Stimulated activated CD8-positive, alpha-beta memory T cell treated with anti-CD3 and anti-CD28 coated beads, Interleukin-7, amount 100 ng/mL, for 4 hours (primary cell): ENCODE data around the gene JAML.

Experiments used
- DNase-seq, 2 donors: peaks; one replicate each; pipeline ENCODE4 v3.0.0-alpha.2; 2020; ENCODE audit warnings: low read depth in 2 of 2

Gene JAML

DNA sequence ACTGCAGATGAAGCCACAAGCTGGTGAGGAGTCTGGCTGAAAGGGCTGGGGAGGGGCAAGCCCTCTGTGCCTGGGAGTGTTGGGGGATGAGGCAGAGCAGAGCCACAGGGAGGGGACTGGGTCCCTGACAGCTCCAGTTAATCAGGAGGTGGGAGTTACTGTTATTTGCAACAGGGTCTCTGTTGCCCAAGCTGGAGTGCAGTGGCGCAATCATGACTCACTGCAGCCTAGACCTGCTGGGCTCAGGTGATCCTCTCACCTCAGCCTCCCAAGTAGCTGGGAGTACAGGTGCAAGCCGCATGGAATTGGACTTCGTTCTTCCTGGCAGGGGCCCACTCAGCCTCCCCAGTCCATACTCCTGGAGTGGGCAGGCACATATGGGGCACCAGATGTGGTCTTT is 56.1 kb downstream of the JAML start:
- DNase-seq = no peak

DNA sequence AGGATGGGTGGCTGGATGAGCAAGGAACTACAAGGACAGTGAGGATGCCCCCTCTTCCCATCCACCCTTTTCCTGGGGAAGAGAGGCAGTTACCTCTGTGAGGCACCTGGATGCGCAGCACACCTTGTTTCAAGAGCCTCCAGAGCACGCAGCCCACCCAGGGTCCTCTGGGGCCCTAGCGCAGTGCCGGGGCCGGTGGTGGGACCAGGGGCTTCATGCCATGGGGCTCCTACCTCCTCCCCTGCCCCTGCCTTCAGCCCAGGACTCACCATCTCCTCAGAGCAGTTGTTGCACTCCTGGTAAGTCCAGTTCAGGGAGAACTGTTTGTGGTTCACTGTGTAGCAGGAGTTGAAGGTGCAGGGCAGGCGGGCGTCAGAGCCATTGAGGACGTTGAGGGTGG is 56.5 kb downstream of the JAML start:
- no peak for DNase-seq

DNA sequence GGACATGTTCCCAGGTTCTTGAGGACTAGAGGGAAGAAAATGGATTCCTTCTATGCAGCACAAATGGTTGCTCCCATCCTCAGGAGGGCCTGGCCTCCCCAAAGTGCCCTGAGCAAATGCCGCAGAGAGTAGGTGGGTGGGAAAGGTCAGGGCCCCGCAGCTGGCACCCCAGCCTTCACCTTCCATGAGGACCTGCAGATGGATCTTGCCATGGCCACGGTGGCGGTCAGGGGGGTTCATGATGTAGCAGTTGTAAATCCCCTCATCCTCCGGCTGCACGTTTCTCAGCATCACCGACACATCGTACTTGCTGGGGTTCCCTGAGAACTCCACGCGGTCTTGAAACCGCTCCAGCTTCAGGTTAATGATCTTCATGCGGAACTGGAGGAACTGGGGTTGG is 56.9 kb downstream of the JAML start:
- DNase-seq = no peak

DNA sequence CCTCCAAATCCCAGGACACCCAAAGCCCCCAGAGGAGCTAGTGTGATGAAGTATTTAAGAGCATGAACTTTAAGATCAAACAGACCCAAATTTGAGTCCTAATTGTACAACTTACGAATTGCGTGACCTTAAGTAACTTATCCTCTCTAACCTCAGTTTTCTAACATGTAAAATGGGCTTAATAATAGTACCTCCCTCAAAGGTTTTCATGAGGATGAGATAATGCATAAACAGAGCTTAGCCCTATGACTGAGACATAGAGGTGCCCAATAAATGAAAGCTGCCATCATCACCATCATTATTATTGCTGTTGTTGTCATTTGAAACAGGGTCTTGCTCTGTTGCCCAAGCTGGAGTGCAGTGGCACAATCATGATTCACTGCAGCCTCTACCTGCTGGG is 57.6 kb downstream of the JAML start:
- no peak for DNase-seq

DNA sequence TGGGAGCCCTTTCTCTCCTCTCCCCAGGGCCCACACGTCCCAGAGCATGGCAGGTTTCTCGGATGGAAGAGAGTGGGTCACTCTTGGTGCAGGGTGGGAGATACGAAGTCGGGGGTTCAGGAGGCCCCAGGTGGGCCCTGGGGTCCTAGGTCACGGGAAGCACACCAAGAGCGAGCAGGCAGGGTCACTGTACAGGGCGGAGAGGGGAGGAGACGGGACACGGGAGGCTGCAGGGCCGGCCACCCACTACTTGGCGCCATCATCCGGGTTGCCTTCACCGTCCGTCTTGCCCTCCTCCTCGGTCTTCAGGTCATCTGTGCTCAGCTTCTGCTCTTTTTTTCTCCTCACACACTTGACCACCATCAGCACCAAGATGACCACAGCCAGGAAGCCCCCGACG is 58.2 kb downstream of the JAML start:
- no peak for DNase-seq

DNA sequence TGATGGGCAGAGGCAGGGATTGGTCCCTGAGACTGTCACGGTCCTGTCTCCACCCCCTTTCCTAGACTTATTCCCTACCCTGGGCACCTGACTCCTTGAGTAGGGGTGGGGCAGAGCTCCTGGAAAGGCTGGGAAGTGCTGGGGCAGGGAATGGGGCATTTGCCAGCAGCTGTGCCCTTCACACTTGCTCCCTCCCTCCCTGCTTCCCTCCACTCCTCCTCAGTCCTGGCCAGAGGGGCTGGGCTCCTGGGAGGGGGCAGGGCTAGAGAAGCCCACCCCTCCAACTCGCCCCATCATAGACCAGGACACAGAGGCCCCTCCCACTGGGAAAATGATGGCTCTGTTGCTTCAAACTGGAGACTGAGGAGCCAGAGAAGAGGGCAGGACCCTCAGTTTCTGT is 59.9 kb downstream of the JAML start:
- DNase-seq = no peak

DNA sequence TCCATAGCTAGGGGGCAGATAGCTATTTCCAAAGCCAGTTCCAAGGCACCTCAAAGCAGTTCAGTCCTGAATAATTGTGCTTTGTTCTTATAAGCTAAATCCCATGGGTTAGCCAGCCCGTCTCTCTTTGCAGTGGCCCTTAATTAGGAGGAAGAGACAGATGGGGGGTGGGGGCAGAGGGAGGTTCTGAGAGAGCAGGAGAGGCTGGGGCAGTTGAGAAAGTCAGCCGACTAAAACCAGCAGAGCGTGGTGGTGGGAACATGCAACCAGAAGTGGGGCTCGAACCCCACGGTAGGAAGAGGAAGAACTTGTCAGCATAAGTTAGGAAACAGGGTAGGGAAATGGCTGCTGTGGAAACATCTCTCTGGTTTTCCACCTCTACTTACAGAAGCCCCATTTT is 61.3 kb downstream of the JAML start:
- no peak for DNase-seq

DNA sequence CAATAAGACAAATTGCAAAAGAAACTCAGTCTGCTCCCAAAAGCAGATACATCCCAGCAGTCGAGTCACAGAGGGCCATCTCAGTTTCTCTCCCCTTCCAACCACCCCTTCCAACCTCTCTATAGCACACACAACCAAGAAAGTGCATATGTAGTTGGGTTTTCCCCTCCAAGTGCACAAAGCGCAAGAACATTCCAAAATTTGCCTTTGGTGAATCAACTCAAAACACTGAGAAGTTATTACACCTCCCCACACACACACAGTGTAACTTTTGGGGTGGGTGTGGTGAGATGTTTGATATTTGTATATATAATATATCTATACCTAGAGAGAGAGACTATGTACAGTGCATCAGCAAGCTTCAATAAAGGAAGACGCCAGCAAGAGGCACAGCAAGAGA is 62.0 kb downstream of the JAML start:
- no peak for DNase-seq

DNA sequence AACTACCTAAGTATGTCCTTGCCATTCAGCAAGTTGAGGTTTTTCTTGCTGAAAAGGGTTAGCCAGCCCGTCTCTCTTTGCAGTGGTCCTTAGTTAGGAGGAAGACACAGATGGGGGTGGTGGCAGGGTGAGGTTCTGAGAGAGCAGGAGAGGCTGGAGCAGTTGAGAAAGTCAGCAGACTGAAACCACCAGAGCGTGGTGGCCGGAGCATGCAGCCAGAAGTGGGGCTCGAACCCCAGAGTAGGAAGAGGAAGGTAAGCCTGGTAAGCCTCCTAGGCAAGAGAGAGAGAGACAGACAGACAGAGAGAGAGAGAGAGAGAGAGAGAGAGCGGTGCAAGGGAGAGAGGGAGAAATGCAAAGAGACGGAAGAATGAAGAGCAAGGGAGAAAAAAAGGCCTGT is 63.0 kb downstream of the JAML start:
- DNase-seq = no peak

DNA sequence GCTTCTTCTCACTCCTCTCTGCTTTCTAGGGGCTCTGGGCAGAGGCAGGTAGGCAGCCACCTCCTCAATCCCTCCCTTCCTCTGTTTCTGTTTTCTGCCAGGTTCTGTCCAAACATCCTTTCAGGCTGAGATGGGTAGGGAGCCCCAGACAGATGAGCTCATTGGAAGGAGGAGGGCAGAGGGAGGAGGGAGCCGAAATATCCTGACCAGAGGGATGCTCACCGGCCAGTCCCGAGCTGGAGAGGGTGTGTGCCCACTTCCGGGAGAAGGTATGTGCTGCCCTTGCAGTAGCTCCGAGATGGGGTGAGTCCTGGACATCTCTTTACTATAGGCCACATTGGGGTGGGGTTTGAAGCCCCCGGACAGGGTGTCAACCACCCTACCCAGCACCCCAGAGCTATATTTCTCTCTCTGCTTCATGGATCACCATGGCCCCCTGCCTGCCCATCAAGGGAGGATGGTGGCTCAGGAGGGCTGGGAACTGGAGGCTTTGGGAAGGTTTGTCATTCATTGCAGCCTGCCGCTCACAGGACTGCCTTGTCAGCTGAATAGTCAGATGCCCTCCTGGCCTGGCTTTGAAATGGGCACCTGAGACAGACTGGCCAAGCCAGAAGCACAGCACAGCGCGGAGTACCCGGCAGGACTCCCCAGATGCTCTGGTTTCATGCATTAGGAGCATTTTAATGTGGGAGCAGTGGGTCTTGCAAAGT is 67.5 kb downstream of the JAML start:
- no peak for DNase-seq

DNA sequence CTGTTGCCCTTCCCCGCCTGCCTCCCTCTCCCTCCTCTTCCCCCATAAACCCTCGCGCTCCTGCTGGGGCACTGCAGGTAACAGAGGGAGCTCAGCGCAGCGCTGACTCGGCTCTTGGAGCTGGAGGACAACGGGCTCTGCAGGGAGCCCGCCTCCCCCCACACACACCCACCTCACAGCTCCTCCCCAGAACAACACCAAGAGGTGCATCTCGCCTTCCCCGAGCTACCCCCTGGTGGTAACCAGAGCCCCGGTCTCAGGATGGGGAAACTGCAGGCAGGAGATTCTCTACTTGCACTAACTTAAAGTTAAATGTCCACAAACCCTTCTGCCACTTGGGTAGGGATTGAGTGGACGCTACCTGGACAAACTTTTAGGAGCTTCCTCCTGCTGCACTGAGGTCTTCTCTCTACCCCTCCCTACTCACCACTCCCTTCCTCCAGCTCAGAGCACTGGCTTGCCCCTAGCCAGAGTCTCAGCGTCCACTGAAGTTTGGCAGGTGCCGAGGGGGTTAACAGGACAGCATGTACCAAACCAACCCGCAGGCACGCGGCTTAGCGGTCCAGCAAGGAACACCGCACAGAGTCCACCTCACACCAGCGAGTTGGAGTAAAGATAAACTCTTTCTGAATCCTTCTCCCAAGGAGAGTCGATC is 68.2 kb downstream of the JAML start:
- DNase-seq = peak in 1 of 2 donors; percentile 21

DNA sequence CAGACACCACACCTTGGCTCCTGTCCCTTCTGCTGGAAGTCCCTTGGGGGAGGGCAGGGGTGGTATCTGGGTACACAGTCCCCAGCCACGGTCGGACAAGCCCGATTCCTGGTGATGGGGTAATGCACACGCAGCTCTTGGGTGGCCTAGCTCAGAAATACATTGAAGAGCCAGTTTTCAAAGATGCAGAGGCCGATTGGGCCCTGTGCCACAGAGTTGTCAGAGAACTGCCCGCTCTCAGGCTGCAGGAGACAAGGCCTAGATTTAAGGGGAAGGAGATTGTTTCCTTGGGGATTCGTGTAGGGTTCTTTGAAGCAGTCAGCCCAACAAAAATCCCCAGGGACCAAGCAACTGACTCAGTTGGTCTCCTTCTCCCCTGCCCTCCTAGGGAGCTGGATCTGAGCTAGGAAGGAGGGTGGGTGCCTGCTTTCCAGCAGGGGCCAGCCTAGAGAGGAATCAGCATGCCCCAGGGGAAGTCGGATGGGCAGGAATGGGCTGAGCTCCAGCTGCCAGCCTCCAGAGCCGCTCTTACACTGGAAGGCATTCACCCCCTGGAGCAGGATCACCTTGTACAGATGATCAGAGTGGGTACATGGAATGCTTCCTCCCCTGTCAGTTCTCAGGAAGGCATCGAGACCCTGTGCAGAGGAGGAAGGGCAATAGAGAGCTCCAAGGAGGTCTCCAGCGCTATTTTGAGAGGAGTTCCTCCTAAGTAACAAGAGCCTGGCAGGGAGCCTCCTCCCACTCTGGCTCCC is 68.9 kb downstream of the JAML start:
- no peak for DNase-seq

DNA sequence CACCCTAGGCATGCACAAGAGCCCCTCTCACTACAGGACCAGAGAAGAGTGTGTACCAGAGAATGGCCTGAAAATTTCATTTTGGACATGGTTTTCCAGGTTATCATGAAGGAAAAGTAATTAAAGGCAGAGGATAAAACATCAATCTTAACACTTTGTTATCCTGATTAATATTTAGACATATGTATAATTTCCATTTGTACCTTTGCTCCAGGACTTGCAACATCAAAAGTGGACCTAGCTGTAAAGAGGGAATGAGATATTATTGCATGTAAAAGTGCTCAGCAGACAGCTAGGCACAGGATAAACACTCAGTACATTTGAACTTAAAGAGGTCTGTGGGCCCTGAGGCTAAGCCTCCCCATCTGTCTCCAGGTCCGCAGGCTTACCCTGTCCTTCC is 70.2 kb downstream of the JAML start:
- DNase-seq = no peak

DNA sequence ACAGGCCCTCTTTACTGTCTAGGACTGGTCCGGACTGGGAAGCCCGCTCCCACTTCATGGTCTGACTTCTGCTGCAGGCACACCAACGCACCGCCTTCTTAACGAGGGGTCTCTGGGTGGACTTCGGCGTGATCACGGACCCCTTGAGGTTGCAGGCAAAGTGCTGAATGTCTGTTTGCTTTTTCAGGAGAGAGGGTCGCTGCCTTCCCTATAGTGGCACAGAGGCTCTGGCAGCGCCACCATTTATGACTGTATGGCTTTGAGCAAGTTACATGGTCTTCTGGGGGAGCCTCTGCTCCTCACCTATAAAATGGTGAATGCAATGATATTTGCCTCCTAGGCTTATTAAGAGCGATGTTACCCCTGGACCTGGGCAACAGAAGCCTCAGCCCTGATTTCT is 70.8 kb downstream of the JAML start:
- DNase-seq = no peak

DNA sequence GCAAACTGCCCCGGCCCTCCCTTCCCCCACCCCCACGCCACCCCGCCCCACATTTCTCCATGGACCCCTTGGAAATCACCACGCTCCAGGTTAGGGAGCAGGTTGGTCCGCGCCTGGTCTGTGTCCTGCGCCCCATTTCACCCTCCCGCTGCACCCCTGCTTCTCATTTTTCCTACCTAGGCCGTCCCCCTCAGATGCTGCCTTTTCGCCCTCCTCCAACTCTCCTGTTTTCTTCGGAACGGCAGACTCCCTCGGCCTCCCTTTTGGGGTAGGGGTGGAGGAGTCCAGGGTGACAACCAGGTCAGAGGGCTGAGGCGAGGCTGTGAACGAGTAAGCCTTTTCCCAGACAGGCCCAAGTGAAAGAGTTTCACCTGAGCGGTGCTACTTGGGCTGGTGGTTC is 71.3 kb downstream of the JAML start:
- no peak for DNase-seq

DNA sequence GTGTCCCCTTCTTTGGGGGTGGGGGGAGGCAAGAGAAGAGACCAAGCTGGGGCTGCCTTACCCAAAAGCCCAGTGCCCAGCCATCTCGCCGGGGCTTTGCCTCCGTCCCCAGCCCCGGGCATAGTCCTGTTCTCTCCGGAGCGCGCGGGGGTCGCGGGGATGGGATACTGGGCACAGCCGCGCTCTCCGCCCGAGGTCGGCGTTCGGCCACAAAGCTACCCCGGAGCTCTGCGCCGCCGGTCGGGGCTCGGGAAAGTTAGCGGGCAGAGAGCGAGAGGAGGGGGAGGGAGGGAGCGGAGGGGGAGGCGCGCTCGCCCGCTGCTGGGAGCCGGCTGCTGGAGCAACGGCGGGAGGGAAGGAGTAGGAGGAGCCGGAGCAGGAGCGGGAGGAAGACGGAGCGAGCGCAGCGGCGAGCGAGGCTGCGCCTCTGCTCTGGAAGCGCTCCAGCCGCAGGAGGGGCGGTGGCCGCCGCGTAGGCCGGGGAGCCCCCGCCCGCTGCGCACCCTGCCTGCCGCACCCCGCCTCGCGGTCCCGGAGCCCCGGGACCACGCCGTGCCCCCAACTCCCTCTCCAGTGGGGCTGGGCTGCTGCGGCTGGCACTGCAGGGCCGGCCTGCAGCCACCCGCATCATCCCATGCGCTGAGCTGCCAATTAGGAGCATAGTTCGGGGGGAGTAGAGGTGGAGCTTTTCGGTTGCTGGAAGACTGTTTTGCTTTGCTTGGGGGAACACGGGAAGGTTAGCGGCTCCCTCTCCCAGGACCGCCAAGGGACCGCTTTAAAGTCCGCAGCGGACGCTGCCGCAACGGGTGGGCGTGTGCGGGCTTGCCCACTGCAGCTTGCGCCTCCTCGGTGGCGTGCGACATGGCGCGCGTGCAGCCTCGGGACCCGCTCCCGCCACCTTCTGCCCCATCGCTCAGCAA is 72.0 kb downstream of the JAML start, which contains the start of gene SCN4B:
Gene SCN4B, minus strand, starts transcription at position 272 of the 920 bp plus-strand sequence. Its CDS starts 150 bp downstream, at position 122.
- no peak for DNase-seq

DNA sequence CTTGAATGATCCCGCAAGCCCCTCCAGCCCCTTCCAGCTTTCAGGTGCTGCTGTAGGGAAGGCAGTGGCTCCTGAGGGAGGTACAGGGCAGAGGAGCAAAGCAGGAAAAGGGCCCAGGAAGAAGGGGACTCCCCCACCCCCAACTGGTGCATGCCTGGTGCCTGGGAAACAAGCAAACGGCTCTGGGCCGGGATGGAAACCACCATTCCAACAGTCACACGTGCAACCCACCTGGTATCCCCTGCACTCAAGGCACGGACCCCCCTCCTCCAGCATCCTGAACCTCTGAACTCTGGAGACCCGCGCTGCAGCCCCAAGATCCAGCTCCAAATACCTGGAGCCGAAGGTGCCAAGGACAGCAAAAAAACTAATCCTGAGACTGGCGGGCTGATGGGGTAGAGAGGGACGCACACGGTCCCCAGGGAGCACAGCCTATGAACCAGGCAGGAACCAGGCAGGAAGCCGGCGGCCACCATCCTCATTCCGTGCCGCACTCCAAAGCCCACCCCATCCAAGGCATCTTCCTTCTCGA is 72.7 kb downstream of the JAML start:
- DNase-seq = no peak

DNA sequence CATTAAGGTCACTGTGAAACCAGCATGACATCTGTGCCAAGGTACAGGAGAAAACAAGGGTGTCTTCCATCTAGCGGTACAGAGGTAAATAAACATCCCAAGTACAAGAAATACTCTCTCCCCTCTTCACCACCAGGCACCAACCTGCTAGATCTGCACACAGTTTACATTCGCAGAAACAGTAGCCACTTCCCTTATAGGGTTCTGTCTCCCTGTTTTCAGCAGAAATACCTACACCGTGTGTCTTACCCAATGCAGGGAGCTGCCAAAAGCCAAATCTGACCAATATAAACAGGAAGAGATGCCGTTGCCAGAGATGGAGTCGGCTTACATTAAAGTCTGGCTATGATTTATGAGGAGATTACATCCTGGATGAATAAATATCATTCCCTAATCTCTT is 73.4 kb downstream of the JAML start:
- no peak for DNase-seq

DNA sequence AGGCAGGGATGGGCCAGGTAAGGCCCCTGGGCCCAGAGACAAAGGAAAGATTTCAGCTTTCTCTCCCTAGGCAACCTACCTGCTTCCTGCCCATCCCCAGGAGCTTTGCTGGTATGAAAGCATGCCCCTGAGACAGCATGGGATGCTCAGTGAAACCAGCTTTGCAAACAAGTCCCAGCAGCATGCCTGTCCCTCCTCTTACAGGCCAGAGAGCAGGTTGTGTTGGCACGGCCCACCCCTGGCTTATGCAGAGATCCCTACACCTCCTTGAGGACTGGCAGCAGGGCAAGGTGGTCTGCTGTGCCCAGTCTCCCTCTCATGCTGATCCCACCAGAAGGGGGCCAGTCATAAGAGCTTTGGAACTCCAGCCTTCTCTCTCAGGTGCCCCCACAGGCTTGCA is 75.3 kb downstream of the JAML start:
- DNase-seq = no peak

DNA sequence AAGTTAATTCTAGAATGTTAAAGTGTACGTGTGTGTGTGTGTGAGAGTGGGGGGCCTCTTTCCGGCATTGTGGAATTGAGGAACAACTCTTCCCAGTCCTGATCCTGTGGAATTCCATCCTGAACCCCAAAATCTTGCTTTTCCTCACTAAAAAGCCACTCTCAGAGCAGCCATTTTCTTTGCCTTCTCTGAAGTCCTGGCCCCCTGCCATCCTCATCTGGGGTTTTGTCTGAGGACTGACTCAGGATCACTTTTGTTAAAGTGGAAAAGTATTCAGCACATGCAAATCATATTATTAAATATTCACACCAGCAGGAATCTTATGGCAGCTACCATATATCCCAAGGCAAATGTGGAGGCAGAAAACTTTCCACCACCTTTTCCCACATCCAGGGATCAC is 76.0 kb downstream of the JAML start:
- no peak for DNase-seq

DNA sequence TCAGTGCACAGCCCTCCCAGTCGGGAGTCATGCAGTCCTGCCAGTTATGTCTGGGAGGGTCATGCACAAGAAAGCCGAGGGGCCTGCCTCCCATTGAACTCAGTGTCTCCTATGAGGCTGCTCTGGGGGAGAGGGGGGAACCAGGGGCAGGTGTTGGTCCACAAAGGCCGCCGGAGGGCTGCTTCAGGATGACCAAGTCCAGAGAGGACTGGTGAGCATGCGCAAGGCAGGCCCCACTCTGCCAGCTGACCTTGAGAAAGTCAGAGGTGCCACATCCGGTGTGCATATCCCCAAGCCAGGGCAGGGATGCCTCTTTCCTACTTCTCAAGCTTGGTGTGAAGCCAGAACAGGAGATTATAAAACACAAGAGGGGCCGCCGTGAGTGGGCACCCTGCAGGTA is 76.6 kb downstream of the JAML start:
- no peak for DNase-seq

DNA sequence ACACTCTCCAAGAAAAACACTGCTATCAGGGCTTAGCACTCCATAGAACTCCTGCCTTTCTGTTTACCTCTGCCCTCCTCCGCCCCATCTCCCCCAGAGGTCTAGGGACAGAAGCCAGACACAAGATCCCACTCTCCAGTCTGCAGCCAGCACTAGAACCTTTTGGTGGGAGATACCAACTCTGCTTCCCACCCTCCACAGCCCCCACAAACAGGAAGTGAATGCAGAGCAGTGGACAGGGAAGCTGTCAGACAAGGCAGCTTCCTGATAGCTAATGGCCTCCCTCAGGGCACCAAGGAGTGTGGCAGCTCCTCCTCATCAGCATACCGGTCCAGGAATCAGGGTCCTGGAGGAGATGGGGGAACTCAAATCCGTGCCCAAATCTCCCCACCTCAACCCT is 77.3 kb downstream of the JAML start:
- no peak for DNase-seq
